Neural cell (in vitro differentiated cells): ENCODE data around the gene HIVEP1. TPM values are rescaled to one million over a fixed set of nuclear protein-coding genes. Genes with fewer than 3 reads are reported as not detected.

Experiments
- H2AFZ ChIP-seq: fragments of 200-600, 300-800 bp; sonication (generic), shearing (Covaris generic); 2 replicates; pipeline ENCODE4 v1.6.0; 2014; ENCODE audit warnings: low read depth, mild to moderate bottlenecking, antibody characterized with exemption, low read length, moderate library complexity
- H3F3A ChIP-seq: fragments of 200-600 bp; shearing (Covaris generic); 2 replicates; pipeline ENCODE4 v1.6.1; 2016; ENCODE audit warnings: mild to moderate bottlenecking, moderate library complexity, mixed read lengths, antibody characterized with exemption, low read length; ENCODE audit not compliant: insufficient read depth, poor library complexity, severe bottlenecking
- H3K27ac ChIP-seq: fragments of 200-600, 300-800 bp; sonication (generic), shearing (Covaris generic); 2 replicates; pipeline ENCODE4 v1.5.1; 2014; ENCODE audit warnings: mild to moderate bottlenecking, low read length, moderate library complexity
- H3K27me3 ChIP-seq: fragments of 300-800, 200-600 bp; sonication (generic), shearing (Covaris generic); 2 replicates; pipeline ENCODE4 v1.6.0; 2014; ENCODE audit warnings: mild to moderate bottlenecking, low read depth, low read length, moderate library complexity; ENCODE audit not compliant: insufficient read depth
- H3K36me3 ChIP-seq: fragments of 300-800, 200-600 bp; sonication (generic), shearing (Covaris generic); 2 replicates; pipeline ENCODE4 v1.5.1; 2014; ENCODE audit warnings: mild to moderate bottlenecking, antibody characterized with exemption, low read length, moderate library complexity; ENCODE audit not compliant: insufficient read depth
- H3K4me2 ChIP-seq: fragments of 300-800, 200-600 bp; sonication (generic), shearing (Covaris generic); 2 replicates; pipeline ENCODE4 v1.6.0; 2014; ENCODE audit warnings: mild to moderate bottlenecking, low read length
- H3K4me3 ChIP-seq: fragments of 300-800, 200-600 bp; sonication (generic), shearing (Covaris generic); 2 replicates; pipeline ENCODE4 v1.5.1; 2014; ENCODE audit warnings: mild to moderate bottlenecking, low read length, moderate library complexity
- H3K79me2 ChIP-seq: fragments of 200-600 bp; shearing (Covaris generic); replicated peaks from 2 replicates; pipeline ENCODE4 v1.6.0; 2014; ENCODE audit warnings: mild to moderate bottlenecking, low read length, moderate library complexity; ENCODE audit not compliant: insufficient read depth
- H3K9ac ChIP-seq: fragments of 300-800, 200-600 bp; sonication (generic), shearing (Covaris generic); 2 replicates; pipeline ENCODE4 v1.6.1; 2016; ENCODE audit warnings: mild to moderate bottlenecking, low read length, mixed read lengths
- H3K9me2 ChIP-seq: fragments of 200-600 bp; shearing (Covaris generic); 2 replicates; pipeline ENCODE4 v1.6.1; 2016; ENCODE audit warnings: mild to moderate bottlenecking, low read length, mixed read lengths; ENCODE audit not compliant: insufficient read depth
- H3K9me3 ChIP-seq: fragments of 200-600, 300-800 bp; sonication (generic), shearing (Covaris generic); 2 replicates; pipeline ENCODE4 v1.6.1; 2016; ENCODE audit warnings: mild to moderate bottlenecking, mixed run types, low read length, moderate library complexity, mixed read lengths
- H4K20me1 ChIP-seq: fragments of 200-600 bp; shearing (Covaris generic); 2 replicates; pipeline ENCODE4 v1.6.1; 2016; ENCODE audit warnings: mild to moderate bottlenecking, mixed run types; ENCODE audit not compliant: insufficient read depth
- CTCF ChIP-seq: fragments of 450-650 bp; IDR thresholded peaks from 2 replicates; pipeline ENCODE4 v1.5.1; 2014; ENCODE audit warnings: antibody characterized with exemption, mild to moderate bottlenecking, moderate library complexity; ENCODE audit not compliant: poor library complexity, severe bottlenecking
- EP300 ChIP-seq: fragments of 450-650 bp; conservative IDR thresholded peaks from 2 replicates; pipeline ENCODE4 v1.6.1; 2014; ENCODE audit warnings: antibody characterized with exemption, mild to moderate bottlenecking, moderate library complexity; ENCODE audit not compliant: poor library complexity, severe bottlenecking
- EZH2 ChIP-seq: fragments of 200-600, 300-800 bp; shearing (Covaris generic), sonication (generic); IDR thresholded peaks from 2 replicates; pipeline ENCODE4 v1.6.1; 2014; ENCODE audit warnings: antibody characterized with exemption, low read length, borderline replicate concordance, mild to moderate bottlenecking; ENCODE audit not compliant: insufficient read depth, poor library complexity, severe bottlenecking
- MXI1 ChIP-seq: fragments of 450-650 bp; conservative IDR thresholded peaks from 2 replicates; pipeline ENCODE4 v1.6.1; 2014; ENCODE audit warnings: antibody characterized with exemption, mild to moderate bottlenecking; ENCODE audit not compliant: poor library complexity, severe bottlenecking
- POLR2AphosphoS5 ChIP-seq: IDR thresholded peaks from 2 replicates; pipeline ENCODE4 v1.6.1; 2012
- RAD21 ChIP-seq: fragments of 450-650 bp; conservative IDR thresholded peaks from 2 replicates; pipeline ENCODE4 v1.6.1; 2014; ENCODE audit warnings: antibody characterized with exemption, mild to moderate bottlenecking, moderate library complexity
- REST ChIP-seq: IDR thresholded peaks from 2 replicates; pipeline ENCODE4 v1.6.1; 2012; ENCODE audit warnings: borderline replicate concordance
- SMC3 ChIP-seq: fragments of 450-650 bp; conservative IDR thresholded peaks from 2 replicates; pipeline ENCODE4 v1.6.1; 2014; ENCODE audit warnings: antibody characterized with exemption, mild to moderate bottlenecking, moderate library complexity; ENCODE audit not compliant: poor library complexity
- TAF1 ChIP-seq: IDR thresholded peaks from 2 replicates; pipeline ENCODE4 v1.6.1; 2012; ENCODE audit warnings: low read depth
- polyA plus RNA-seq: library from polyadenylated mRNA; depleted of rRNA; stranded (reverse); fragments of >200 nt; gene quantifications from 2 replicates; pipeline ENCODE4 v1.2.3, GENCODE V29; 2014

Gene HIVEP1
- polyA plus RNA-seq, 1 donor from 2014 or later: 3.6 TPM

- TF ChIP-seq REST (no peak), RAD21 (no peak), EP300 (no peak), POLR2AphosphoS5 (no peak), TAF1 (no peak), EZH2 (no peak), SMC3 (no peak), CTCF (no peak), MXI1 (no peak)
- Histone ChIP-seq H3F3A (no peaks in the 10 kb centered on the region), H3K27me3 (no peaks in the 10 kb centered on the region), H2AFZ (no peak overlapping the region), H3K9me3 (no peaks in the 10 kb centered on the region), H4K20me1 (no peaks in the 10 kb centered on the region), H3K9ac (no peak overlapping the region), H3K9me2 (no peaks in the 10 kb centered on the region), H3K79me2 (no peaks in the 10 kb centered on the region), H3K27ac (no peak overlapping the region), H3K36me3 (no peaks in the 10 kb centered on the region), H3K4me2 (no peak overlapping the region), H3K4me3 (no peak overlapping the region)
Observed at GRCh38 chr6:11972270-11972669, 39.8 kb upstream of the HIVEP1 start.

GRCh38 chr6:11972806-11973205, 39.3 kb upstream of the HIVEP1 start:
- Histone ChIP-seq H3K36me3 (no peaks in the 10 kb centered on the region), H3K9me3 (no peaks in the 10 kb centered on the region), H3K27ac (no peak overlapping the region), H2AFZ (no peak overlapping the region), H3K4me3 (no peak overlapping the region), H3F3A (no peaks in the 10 kb centered on the region), H3K79me2 (no peaks in the 10 kb centered on the region), H3K9me2 (no peaks in the 10 kb centered on the region), H3K4me2 (no peak overlapping the region), H3K27me3 (no peaks in the 10 kb centered on the region), H3K9ac (no peak overlapping the region), H4K20me1 (no peaks in the 10 kb centered on the region)
- TF ChIP-seq POLR2AphosphoS5 (no peak), EZH2 (no peak), RAD21 (no peak), TAF1 (no peak), SMC3 (no peak), REST (no peak)
